Adrenal gland (tissue), 5 donors: ENCODE results near the gene GRHL3.

Experiments
- POLR2A ChIP-seq, 2 donors: fragments of 450-650 bp; IDR thresholded peaks; one replicate each; pipeline ENCODE4 v1.6.1; 2017; ENCODE audit warnings: antibody characterized with exemption in 2 of 2, mild to moderate bottlenecking in 2 of 2, moderate library complexity in 1 of 2
- TF ChIP-seq, protein P1 (sequence below), 6 experiments: fragments of 450-650 bp in 4 of 6; fragments of 200-600 bp in 2 of 6; sonication (generic) in 1 of 6; IDR thresholded peaks; 1 replicate in 5 of 6; 2 replicates in 1 of 6; pipeline versions ENCODE4 v1.5.1 to v1.8.0; 2016 to 2021; ENCODE audit warnings: antibody characterized with exemption in 6 of 6, mild to moderate bottlenecking in 2 of 6, moderate library complexity in 1 of 6
- donor health status: DM: no; HTN: no; CAD: no.

DNA sequence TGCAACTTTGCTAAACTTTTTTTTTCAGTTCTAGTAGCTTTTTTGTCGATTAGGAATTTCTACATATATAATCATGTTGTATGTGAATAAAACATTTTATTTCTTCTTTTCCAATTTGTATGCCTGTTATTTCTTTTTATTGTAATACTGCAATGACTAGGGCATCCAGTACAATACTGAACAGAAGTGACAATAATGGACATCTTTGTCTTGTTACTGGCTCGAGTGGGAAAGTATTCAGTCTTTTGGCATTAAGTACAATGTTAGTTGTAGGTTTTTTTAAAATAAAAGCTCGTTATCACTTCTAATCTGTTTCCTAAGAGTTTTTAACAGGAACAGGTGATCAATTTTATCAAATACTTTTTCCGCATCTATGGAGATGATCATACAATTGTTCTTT lies 84.6 kb downstream of the GRHL3 start:
- TF ChIP-seq, protein P1, sequence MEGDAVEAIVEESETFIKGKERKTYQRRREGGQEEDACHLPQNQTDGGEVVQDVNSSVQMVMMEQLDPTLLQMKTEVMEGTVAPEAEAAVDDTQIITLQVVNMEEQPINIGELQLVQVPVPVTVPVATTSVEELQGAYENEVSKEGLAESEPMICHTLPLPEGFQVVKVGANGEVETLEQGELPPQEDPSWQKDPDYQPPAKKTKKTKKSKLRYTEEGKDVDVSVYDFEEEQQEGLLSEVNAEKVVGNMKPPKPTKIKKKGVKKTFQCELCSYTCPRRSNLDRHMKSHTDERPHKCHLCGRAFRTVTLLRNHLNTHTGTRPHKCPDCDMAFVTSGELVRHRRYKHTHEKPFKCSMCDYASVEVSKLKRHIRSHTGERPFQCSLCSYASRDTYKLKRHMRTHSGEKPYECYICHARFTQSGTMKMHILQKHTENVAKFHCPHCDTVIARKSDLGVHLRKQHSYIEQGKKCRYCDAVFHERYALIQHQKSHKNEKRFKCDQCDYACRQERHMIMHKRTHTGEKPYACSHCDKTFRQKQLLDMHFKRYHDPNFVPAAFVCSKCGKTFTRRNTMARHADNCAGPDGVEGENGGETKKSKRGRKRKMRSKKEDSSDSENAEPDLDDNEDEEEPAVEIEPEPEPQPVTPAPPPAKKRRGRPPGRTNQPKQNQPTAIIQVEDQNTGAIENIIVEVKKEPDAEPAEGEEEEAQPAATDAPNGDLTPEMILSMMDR (IDR thresholded peaks at IDR 0.05): no peak
- TF ChIP-seq POLR2A (IDR thresholded peaks at IDR 0.05): no peak
